Fibroblast of skin of abdomen (primary cell): Measurements from ENCODE around the gene AFAP1L2. TPM values are rescaled to one million over a fixed set of nuclear protein-coding genes. Genes with fewer than 3 reads are reported as not detected.

ENCODE experiments used
- DNase-seq: peaks from one replicate; pipeline ENCODE4 v3.0.0-alpha.2; 2013
- polyA plus RNA-seq, 2 experiments: library from polyadenylated mRNA; unstranded; fragments of 120-200 nt; gene quantifications; one replicate each; pipeline ENCODE4 v1.2.1, GENCODE V29; 2013; ENCODE audit not compliant: insufficient read length in 2 of 2

The AFAP1L2 gene
- polyA plus RNA-seq (2013, experiment 1 of 2; ENCODE audit: insufficient read length) = 0.19 TPM
- polyA plus RNA-seq (2013, experiment 2 of 2; ENCODE audit: insufficient read length) = 0.22 TPM

GRCh38 chr10:114404171-114405010 is at the start of gene AFAP1L2:
TSS of gene AFAP1L2 (minus strand) at chr10:114404502. CDS start at chr10:114404455, 47 bp downstream.
- no peak for DNase-seq

- DNase-seq = no peak
These were observed 49.3 kb upstream of the AFAP1L2 start for GRCh38 chr10:114453576-114453975.

GRCh38 chr10:114448897-114449296 is 44.6 kb upstream of the AFAP1L2 start:
- no peak for DNase-seq

GRCh38 chr10:114445332-114445731 is 41.0 kb upstream of the AFAP1L2 start:
- DNase-seq = no peak

GRCh38 chr10:114444819-114445218 is 40.5 kb upstream of the AFAP1L2 start:
- no peak for DNase-seq

- no peak for DNase-seq
These were observed 37.9 kb upstream of the AFAP1L2 start for GRCh38 chr10:114442091-114442630.

- DNase-seq = no peak
These were observed 36.8 kb upstream of the AFAP1L2 start for GRCh38 chr10:114441107-114441506.

GRCh38 chr10:114437473-114438292 is 33.4 kb upstream of the AFAP1L2 start:
- no peak for DNase-seq

GRCh38 chr10:114436941-114437340 is 32.6 kb upstream of the AFAP1L2 start:
- no peak for DNase-seq

GRCh38 chr10:114432566-114433093 is 28.3 kb upstream of the AFAP1L2 start:
- DNase-seq = no peak

GRCh38 chr10:114431414-114432135 is 27.3 kb upstream of the AFAP1L2 start:
- DNase-seq = no peak

GRCh38 chr10:114430688-114431413 is 26.5 kb upstream of the AFAP1L2 start:
- no peak for DNase-seq

- no peak for DNase-seq
These were observed 25.5 kb upstream of the AFAP1L2 start for GRCh38 chr10:114429581-114430335.

GRCh38 chr10:114427124-114427852 is 23.0 kb upstream of the AFAP1L2 start:
- no peak for DNase-seq

GRCh38 chr10:114426476-114426875 is 22.2 kb upstream of the AFAP1L2 start:
- DNase-seq = no peak

GRCh38 chr10:114420811-114421485 is 16.6 kb upstream of the AFAP1L2 start:
- DNase-seq = no peak

GRCh38 chr10:114418109-114418508 is 13.8 kb upstream of the AFAP1L2 start:
- no peak for DNase-seq

- no peak for DNase-seq
These were observed 8.8 kb upstream of the AFAP1L2 start for GRCh38 chr10:114412907-114413797.
